ENCODE results near the gene KAT8.

DNA sequence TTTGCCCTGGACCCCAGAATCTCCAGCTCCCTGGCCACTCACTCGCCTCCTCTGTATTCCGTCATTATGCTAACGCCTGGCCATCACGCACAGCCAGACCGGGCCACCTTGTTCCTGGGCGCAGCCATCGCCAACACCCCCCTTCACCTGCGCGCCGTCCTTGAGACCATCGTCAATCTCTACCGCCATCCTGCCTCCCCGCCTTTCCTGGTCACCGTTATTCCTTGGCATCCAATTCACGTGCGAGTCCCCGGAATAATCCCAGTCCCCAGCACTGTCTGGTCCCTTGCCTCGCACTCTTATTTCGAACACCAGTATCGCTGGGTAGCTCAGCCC, 23.4 kb upstream of the KAT8 start:
- no peak for TF ChIP-seq POLR2AphosphoS5 (IDR thresholded peaks at IDR 0.05)
- TF ChIP-seq, protein P1, sequence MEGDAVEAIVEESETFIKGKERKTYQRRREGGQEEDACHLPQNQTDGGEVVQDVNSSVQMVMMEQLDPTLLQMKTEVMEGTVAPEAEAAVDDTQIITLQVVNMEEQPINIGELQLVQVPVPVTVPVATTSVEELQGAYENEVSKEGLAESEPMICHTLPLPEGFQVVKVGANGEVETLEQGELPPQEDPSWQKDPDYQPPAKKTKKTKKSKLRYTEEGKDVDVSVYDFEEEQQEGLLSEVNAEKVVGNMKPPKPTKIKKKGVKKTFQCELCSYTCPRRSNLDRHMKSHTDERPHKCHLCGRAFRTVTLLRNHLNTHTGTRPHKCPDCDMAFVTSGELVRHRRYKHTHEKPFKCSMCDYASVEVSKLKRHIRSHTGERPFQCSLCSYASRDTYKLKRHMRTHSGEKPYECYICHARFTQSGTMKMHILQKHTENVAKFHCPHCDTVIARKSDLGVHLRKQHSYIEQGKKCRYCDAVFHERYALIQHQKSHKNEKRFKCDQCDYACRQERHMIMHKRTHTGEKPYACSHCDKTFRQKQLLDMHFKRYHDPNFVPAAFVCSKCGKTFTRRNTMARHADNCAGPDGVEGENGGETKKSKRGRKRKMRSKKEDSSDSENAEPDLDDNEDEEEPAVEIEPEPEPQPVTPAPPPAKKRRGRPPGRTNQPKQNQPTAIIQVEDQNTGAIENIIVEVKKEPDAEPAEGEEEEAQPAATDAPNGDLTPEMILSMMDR (IDR thresholded peaks at IDR 0.05) = no peak

Measured in suprapubic skin (tissue), 3 donors.